Muscle of back (tissue), 11 donors: ENCODE data around the gene HDHD2. TPM values are rescaled to one million over a fixed set of nuclear protein-coding genes. Genes with fewer than 3 reads are reported as not detected.

ENCODE experiments used
- DNase-seq, 3 donors: peaks; one replicate each; pipeline versions ENCODE4 v3.0.0 to v3.0.0-alpha.2; 2013
- polyA plus RNA-seq, 10 donors: library from polyadenylated mRNA; unstranded; fragments of 120-200 nt; gene quantifications; one replicate each; pipeline ENCODE4 v1.2.1, GENCODE V29; 2013; ENCODE audit not compliant: insufficient read length in 10 of 10

HDHD2 gene
- polyA plus RNA-seq, 10 donors: 17.4 to 30.2 (median 24.0) TPM

- no peak for DNase-seq
Measured at GRCh38 chr18:47150824-47151366, 595 bp upstream of the HDHD2 start.

GRCh38 chr18:47149457-47150028 lies 757 bp downstream of the HDHD2 start:
- peak in 1 of 3 donors; percentile 4 for DNase-seq

GRCh38 chr18:47146206-47146605 lies 4.1 kb downstream of the HDHD2 start:
- no peak for DNase-seq

GRCh38 chr18:47143899-47144485 lies 6.3 kb downstream of the HDHD2 start:
- DNase-seq: no peak

- DNase-seq: no peak
Measured at GRCh38 chr18:47143153-47143552, 7.1 kb downstream of the HDHD2 start.

- DNase-seq: no peak
Measured at GRCh38 chr18:47141289-47141688, 9.0 kb downstream of the HDHD2 start.

GRCh38 chr18:47121146-47121545 lies 29.2 kb downstream of the HDHD2 start:
- DNase-seq: no peak

GRCh38 chr18:47120428-47120827 lies 29.9 kb downstream of the HDHD2 start:
- DNase-seq: no peak

GRCh38 chr18:47118981-47119380 lies 31.3 kb downstream of the HDHD2 start:
- DNase-seq: peak in 1 of 3 donors; percentile 8

GRCh38 chr18:47115205-47115604 lies 35.1 kb downstream of the HDHD2 start:
- DNase-seq: no peak

GRCh38 chr18:47113796-47114540 lies 36.3 kb downstream of the HDHD2 start:
- peak in 2 of 3 donors; percentile 6 to 10 for DNase-seq

- no peak for DNase-seq
Measured at GRCh38 chr18:47110492-47111274, 39.6 kb downstream of the HDHD2 start.

GRCh38 chr18:47109720-47110119 lies 40.6 kb downstream of the HDHD2 start:
- DNase-seq: no peak

GRCh38 chr18:47108998-47109405 lies 41.3 kb downstream of the HDHD2 start:
- DNase-seq: no peak

- DNase-seq: no peak
Measured at GRCh38 chr18:47108373-47108772, 41.9 kb downstream of the HDHD2 start.

- peak; percentile 27 to 61 (median 49) for DNase-seq
Measured at GRCh38 chr18:47100212-47100831, 50.0 kb downstream of the HDHD2 start.

- DNase-seq: no peak
Measured at GRCh38 chr18:47095810-47096209, 54.5 kb downstream of the HDHD2 start.

- no peak for DNase-seq
Measured at GRCh38 chr18:47087676-47088075, 62.6 kb downstream of the HDHD2 start.

- no peak for DNase-seq
Measured at GRCh38 chr18:47081578-47081977, 68.7 kb downstream of the HDHD2 start.

GRCh38 chr18:47080872-47081271 lies 69.4 kb downstream of the HDHD2 start:
- DNase-seq: no peak

GRCh38 chr18:47077111-47077510 lies 73.2 kb downstream of the HDHD2 start:
- DNase-seq: no peak
